Activated T-helper 17 cell treated with anti-CD3 and anti-CD28 coated beads, Interleukin-2, amount 50 U/mL, for 72 hours (primary cell): Measurements from ENCODE around the gene OOSP2. TPM values are rescaled to one million over a fixed set of nuclear protein-coding genes. Genes with fewer than 3 reads are reported as not detected.
"Not testable (repeated sequence)": the region's sequence is repeated elsewhere in the genome, so short reads cannot be mapped to it uniquely, and the experiment has no call there.

Experiments used
- ATAC-seq: fragments of 150-1000 bp; cut with Tn5 transposase; replicated peaks from 2 replicates; pipeline ENCODE4 v1.10.0; 2021; ENCODE audit warnings: mild to moderate bottlenecking, moderate library complexity
- H3K27ac Mint-ChIP-seq: one replicate; pipeline ENCODE4 v1.8.0; 2022; ENCODE audit warnings: mixed read lengths
- H3K27me3 Mint-ChIP-seq: one replicate; pipeline ENCODE4 v1.8.0; 2022; ENCODE audit warnings: mixed read lengths
- H3K36me3 Mint-ChIP-seq: one replicate; pipeline ENCODE4 v1.8.0; 2022; ENCODE audit warnings: low read depth, mild to moderate bottlenecking, mixed read lengths
- H3K4me1 Mint-ChIP-seq: one replicate; pipeline ENCODE4 v1.8.0; 2022; ENCODE audit warnings: mixed read lengths
- H3K4me3 Mint-ChIP-seq: one replicate; pipeline ENCODE4 v1.8.0; 2022; ENCODE audit warnings: mild to moderate bottlenecking, mixed read lengths
- H3K9me3 Mint-ChIP-seq: one replicate; pipeline ENCODE4 v1.8.0; 2022; ENCODE audit warnings: mixed read lengths
- total RNA-seq, 2 donors: library from RNA; stranded (reverse); gene quantifications; one replicate each; pipeline ENCODE4 v1.2.3, GENCODE V29; 2022

OOSP2 gene
- not detected for total RNA-seq

GRCh38 chr11:60040109-60040508 is at the start of gene OOSP2:
OOSP2 (plus strand) TSS chr11:60040409; CDS start chr11:60040460, 51 bp downstream.
- Mint-ChIP-seq H3K27me3 (peaks cover 4% of the 10 kb centered on the region), H3K4me3 (no peak within 1 kb of the TSS)

DNA sequence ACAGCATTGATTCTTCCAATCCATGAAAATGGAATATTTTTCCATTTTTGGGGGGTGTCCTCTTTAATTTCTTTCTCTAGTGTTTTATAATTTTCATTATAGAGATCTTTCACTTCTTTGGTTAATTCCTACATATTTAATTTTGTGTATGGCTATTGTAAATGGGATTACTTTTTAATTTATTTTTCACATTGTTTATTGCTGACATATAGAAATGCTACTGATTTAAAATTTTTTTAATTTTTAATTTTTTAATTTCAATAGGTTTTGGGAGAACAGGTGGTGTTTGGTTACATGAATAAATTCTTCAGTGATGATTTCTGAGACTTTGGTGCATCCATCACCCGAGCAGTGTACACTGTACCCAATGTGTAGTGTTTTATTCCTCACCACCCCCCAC is 49.8 kb upstream of the OOSP2 start:
- Mint-ChIP-seq H3K36me3 (no peaks in the 10 kb centered on the region), H3K27ac (no peak overlapping the region), H3K9me3 (peaks cover 21% of the 10 kb centered on the region), H3K4me1 (no peaks in the 10 kb centered on the region), H3K27me3 (peaks cover 19% of the 10 kb centered on the region), H3K4me3 (no peak overlapping the region)
- ATAC-seq = no peak

More at GRCh38 chr11:60040109-60040508, at the start of gene OOSP2:
- no peak for ATAC-seq
- H3K4me1 Mint-ChIP-seq = no peaks in the 10 kb centered on the region
- no peaks in the 10 kb centered on the region for H3K9me3 Mint-ChIP-seq
- H3K27ac Mint-ChIP-seq = no peak within 1 kb of the TSS
- H3K36me3 Mint-ChIP-seq = no peaks in the 10 kb centered on the region

- H3K27me3 Mint-ChIP-seq = peaks cover 22% of the 10 kb centered on the region
- no peak overlapping the region for H3K27ac Mint-ChIP-seq
- ATAC-seq = no peak
- H3K4me3 Mint-ChIP-seq = no peak overlapping the region
- peaks cover 21% of the 10 kb centered on the region for H3K9me3 Mint-ChIP-seq
- no peaks in the 10 kb centered on the region for H3K4me1 Mint-ChIP-seq
- H3K36me3 Mint-ChIP-seq = no peaks in the 10 kb centered on the region
Observed at GRCh38 chr11:59992425-59992824, 47.8 kb upstream of the OOSP2 start.

- Mint-ChIP-seq H3K27ac (no peak overlapping the region), H3K9me3 (peaks cover under 1% of the 10 kb centered on the region), H3K27me3 (peaks cover 22% of the 10 kb centered on the region), H3K4me1 (no peaks in the 10 kb centered on the region), H3K4me3 (no peak overlapping the region), H3K36me3 (no peaks in the 10 kb centered on the region)
- ATAC-seq = no peak
Observed at GRCh38 chr11:59997800-59998199, 42.4 kb upstream of the OOSP2 start.

DNA sequence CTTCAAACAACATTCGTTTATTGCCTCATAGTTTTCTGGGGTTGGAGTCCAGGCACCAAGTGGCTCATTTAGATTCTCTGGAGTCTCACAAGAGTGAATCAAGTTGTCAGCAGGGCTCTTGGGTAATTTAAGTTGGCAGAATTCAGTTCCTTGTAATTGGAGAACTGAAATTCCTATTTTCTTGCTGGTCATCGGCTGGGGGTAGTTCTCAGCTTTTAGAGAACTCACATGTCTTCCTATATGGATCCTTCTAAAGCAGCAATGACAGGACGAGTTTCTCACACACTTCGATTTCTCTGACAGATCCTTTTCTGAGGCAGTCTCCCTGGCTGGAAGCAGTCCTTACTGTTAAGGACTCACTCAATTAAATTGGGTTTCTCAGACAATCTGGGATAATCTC is 40.5 kb upstream of the OOSP2 start:
- H3K4me1 Mint-ChIP-seq = no peaks in the 10 kb centered on the region
- no peaks in the 10 kb centered on the region for H3K9me3 Mint-ChIP-seq
- H3K36me3 Mint-ChIP-seq = no peaks in the 10 kb centered on the region
- H3K4me3 Mint-ChIP-seq = no peak overlapping the region
- H3K27me3 Mint-ChIP-seq = peaks cover 18% of the 10 kb centered on the region
- no peak for ATAC-seq
- no peak overlapping the region for H3K27ac Mint-ChIP-seq

DNA sequence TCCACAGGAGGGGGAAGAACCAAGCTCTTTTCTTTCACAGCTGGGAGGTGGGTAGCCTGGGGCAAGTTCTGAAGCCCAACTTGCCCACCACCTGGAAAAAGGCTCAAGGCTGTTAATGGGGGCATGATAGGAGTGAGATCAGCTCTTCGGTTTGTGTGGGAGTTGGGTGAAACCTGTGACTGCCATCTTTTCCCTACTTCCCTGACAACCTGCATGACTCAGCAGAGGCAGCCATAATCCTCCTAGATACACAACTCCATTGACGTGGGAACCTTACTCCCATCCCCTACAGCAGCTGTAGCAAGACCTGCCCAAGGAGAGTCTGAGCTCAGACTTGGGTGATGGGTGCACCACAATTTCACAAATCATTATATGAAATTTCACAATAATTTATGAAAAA is 36.5 kb upstream of the OOSP2 start:
- ATAC-seq = no peak
- H3K9me3 Mint-ChIP-seq = no peaks in the 10 kb centered on the region
- no peaks in the 10 kb centered on the region for H3K4me1 Mint-ChIP-seq
- H3K27ac Mint-ChIP-seq = no peak overlapping the region
- no peaks in the 10 kb centered on the region for H3K36me3 Mint-ChIP-seq
- peaks cover 10% of the 10 kb centered on the region for H3K27me3 Mint-ChIP-seq
- H3K4me3 Mint-ChIP-seq = no peak overlapping the region

- peaks cover 13% of the 10 kb centered on the region for H3K27me3 Mint-ChIP-seq
- H3K9me3 Mint-ChIP-seq = no peaks in the 10 kb centered on the region
- no peak overlapping the region for H3K4me3 Mint-ChIP-seq
- H3K36me3 Mint-ChIP-seq = no peaks in the 10 kb centered on the region
- no peak for ATAC-seq
- H3K27ac Mint-ChIP-seq = no peak overlapping the region
- no peaks in the 10 kb centered on the region for H3K4me1 Mint-ChIP-seq
Observed at GRCh38 chr11:60005360-60005759, 34.8 kb upstream of the OOSP2 start.

DNA sequence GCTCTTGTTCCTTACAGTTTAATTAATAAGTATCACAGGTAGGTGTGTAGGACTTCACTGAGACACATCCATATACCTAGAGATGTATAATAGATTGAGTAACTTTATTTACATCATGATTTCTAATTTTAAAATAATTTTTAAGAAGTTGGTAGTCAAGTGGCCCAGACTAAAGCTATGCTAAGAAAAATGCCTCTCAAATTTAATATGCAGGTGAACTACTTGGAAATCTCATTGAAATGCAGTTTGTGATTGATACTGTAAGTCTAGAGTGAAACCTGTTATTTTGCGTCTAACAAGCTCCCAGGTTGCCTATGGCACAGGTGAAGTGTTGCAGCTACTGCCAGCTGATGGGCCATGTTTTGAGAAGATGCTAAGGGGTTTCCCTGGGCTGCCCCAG is 23.3 kb upstream of the OOSP2 start, which contains the start of gene OOSP4B:
Gene OOSP4B (plus strand): TSS at position 301 of the 400 bp plus-strand sequence.
- peaks cover 4% of the 10 kb centered on the region for H3K9me3 Mint-ChIP-seq
- ATAC-seq = no peak
- peaks cover 14% of the 10 kb centered on the region for H3K27me3 Mint-ChIP-seq
- H3K4me3 Mint-ChIP-seq = no peak within 1 kb of the TSS
- H3K4me1 Mint-ChIP-seq = peaks cover 5% of the 10 kb centered on the region
- no peaks in the 10 kb centered on the region for H3K36me3 Mint-ChIP-seq
- H3K27ac Mint-ChIP-seq = no peak within 1 kb of the TSS

GRCh38 chr11:60018058-60018457 is 22.2 kb upstream of the OOSP2 start:
- ATAC-seq = no peak
- H3K9me3 Mint-ChIP-seq = peaks cover 4% of the 10 kb centered on the region
- no peak overlapping the region for H3K27ac Mint-ChIP-seq
- no peaks in the 10 kb centered on the region for H3K36me3 Mint-ChIP-seq
- peaks cover 14% of the 10 kb centered on the region for H3K27me3 Mint-ChIP-seq
- H3K4me1 Mint-ChIP-seq = peaks cover 5% of the 10 kb centered on the region
- H3K4me3 Mint-ChIP-seq = no peak overlapping the region

DNA sequence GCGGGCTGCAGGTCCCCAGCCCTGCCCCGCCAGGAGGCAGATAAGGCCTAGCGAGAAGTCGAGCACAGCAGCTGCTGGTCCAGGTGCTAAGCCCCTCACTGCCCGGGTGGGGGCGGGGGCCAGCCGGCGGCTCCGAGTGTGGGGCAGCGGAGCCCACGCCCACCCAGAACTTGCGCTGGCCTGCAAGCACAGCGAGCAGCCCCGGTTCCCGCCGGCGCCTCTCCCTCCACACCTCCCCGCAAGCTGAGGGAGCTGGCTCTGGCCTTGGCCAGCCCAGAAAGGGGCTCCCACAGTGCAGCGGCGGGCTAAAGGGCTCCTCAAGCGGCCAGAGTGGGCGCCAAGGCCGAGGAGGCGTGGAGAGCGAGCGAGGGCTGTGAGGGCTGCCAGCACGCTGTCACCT is 19.8 kb upstream of the OOSP2 start:
- ATAC-seq, H3K36me3 Mint-ChIP-seq, H3K9me3 Mint-ChIP-seq, H3K27ac Mint-ChIP-seq, H3K4me1 Mint-ChIP-seq, H3K4me3 Mint-ChIP-seq: not testable (repeated sequence)
- peaks cover 14% of the 10 kb centered on the region for H3K27me3 Mint-ChIP-seq

DNA sequence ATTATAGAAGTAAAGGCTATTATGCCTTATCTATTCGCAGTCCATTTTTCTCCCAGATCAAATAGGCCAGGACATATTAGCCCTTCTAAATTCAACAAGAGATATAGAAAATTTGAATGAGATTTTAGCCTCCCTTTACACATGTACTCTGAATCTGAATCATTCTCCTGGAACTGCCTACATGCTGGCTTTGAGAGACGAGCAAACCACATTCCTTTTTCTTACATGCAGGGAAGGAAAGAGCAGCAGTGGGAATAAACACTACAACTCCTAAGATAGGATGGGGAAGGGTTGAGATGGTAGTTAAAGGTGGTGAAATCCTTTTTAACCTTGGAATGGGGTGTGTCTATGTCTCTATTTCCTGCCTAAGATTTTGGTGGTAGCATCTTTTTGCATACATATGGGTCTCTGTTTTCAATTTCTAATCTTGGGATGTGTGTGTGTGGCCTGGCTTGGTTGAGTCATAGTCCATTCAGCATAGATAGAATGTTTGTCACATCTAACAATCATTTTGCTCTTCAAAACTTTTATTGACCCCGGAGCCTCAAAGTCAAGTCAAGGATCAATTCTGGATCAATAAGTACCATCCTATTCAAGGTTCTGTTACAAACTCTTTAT is 11.1 kb upstream of the OOSP2 start:
- no peak for ATAC-seq

GRCh38 chr11:60050422-60050821 is 10.2 kb downstream of the OOSP2 start:
- peaks cover 13% of the 10 kb centered on the region for H3K27me3 Mint-ChIP-seq
- H3K27ac Mint-ChIP-seq, ATAC-seq, H3K36me3 Mint-ChIP-seq, H3K4me1 Mint-ChIP-seq, H3K9me3 Mint-ChIP-seq, H3K4me3 Mint-ChIP-seq: not testable (repeated sequence)

More for the DNA sequence above, 11.1 kb upstream of the OOSP2 start:
- Mint-ChIP-seq H3K9me3 (no peaks in the 10 kb centered on the region), H3K27ac (no peak overlapping the region), H3K4me3 (no peak overlapping the region), H3K27me3 (peaks cover 12% of the 10 kb centered on the region), H3K4me1 (no peaks in the 10 kb centered on the region), H3K36me3 (no peaks in the 10 kb centered on the region)

DNA sequence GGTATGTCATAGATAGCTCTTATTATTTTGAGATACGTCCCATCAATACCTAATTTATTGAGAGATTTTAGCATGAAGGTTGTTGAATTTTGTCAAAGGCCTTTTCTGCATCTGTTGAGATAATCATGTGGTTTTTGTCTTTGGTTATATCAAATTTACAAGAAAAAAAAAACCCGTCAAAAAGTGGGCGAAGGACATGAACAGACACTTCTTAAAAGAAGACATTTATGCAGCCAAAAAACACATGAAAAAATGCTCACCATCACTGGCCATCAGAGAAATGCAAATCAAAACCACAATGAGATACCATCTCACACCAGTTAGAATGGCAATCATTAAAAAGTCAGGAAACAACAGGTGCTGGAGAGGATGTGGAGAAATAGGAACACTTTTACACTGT is 10.6 kb downstream of the OOSP2 start:
- ATAC-seq, H3K4me1 Mint-ChIP-seq: not testable (repeated sequence)
- H3K27me3 Mint-ChIP-seq = peaks cover 11% of the 10 kb centered on the region

DNA sequence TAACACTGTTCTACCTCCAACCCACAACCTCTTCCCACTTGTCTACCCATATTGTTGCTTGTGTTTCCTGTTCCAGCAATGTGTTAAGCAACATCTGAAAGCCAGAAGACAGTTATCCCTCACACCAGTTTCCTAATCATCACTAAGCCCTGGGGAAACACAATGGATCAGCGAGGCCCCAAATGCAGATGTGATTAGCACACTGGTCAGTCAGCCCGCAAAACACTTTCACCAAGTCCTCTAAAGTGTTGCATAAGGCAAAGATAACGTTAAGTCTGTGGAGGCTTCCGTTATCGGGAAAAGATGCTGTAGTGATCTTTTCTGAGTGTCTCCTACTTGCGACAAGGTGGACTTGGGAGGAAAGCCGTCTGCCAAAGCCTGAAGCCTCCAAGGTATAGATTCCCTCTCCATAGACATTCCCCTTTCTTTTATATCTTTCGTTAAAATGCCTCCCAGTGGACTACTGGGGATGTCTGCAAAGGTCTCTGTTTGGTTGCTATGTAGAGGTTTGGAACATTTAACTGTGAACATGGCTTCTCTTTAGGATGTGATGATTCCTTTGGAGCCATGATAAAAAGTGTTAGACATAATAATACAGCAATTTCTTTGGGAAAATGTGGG is 16.2 kb downstream of the OOSP2 start, which contains the start of gene MS4A3:
Gene MS4A3 (plus strand): TSS at position 317 of the 621 bp plus-strand sequence. CDS start 4,496 bp downstream, outside the sequence.
- H3K4me3 Mint-ChIP-seq = no peak within 1 kb of the TSS
- no peak within 1 kb of the TSS for H3K27ac Mint-ChIP-seq
- H3K4me1 Mint-ChIP-seq = no peaks in the 10 kb centered on the region
- peaks cover 4% of the 10 kb centered on the region for H3K9me3 Mint-ChIP-seq
- ATAC-seq = no peak
- peaks cover 18% of the 10 kb centered on the region for H3K27me3 Mint-ChIP-seq
- no peaks in the 10 kb centered on the region for H3K36me3 Mint-ChIP-seq

More for the DNA sequence above, 10.6 kb downstream of the OOSP2 start:
- not testable (repeated sequence) for H3K27ac Mint-ChIP-seq, H3K36me3 Mint-ChIP-seq, H3K4me3 Mint-ChIP-seq, H3K9me3 Mint-ChIP-seq

DNA sequence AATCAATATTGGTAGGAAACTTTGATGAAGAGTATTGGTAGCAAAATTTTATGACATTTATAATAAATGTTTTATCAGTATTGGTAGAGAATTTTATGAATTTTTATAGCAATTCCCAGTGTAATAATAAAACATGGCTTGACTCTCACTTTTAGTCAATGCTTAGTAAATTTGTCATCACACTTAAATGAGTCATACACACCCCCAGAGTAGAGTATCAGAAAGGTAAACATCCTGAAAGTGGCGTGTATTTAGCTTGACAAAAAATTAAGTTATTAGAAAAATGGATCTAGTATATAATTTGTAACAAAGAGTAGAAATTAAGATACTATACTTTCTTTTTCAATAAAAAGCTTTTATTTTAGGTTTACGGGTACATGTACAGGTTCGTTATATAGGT is 18.8 kb downstream of the OOSP2 start:
- no peaks in the 10 kb centered on the region for H3K36me3 Mint-ChIP-seq
- peaks cover 4% of the 10 kb centered on the region for H3K9me3 Mint-ChIP-seq
- H3K27me3 Mint-ChIP-seq = peaks cover 20% of the 10 kb centered on the region
- ATAC-seq = peak; percentile 52
- no peaks in the 10 kb centered on the region for H3K4me1 Mint-ChIP-seq
- no peak overlapping the region for H3K4me3 Mint-ChIP-seq
- H3K27ac Mint-ChIP-seq = no peak overlapping the region
